Heart right ventricle (tissue), 16 donors: ENCODE data around the gene LRMDA. TPM values are rescaled to one million over a fixed set of nuclear protein-coding genes. Genes with fewer than 3 reads are reported as not detected.

Experiments
- ATAC-seq, 8 donors: fragments of 200-7000 bp; cut with Tn5 transposase; one replicate each; pipeline ENCODE4 v1.9.1; 2020; ENCODE audit warnings: mild to moderate bottlenecking in 8 of 8, moderate library complexity in 8 of 8, moderate number of reproducible peaks in 1 of 8
- DNase-seq, 2 donors: peaks; one replicate each; pipeline ENCODE4 v3.0.0-alpha.2; 2020
- H3K27ac ChIP-seq, 10 donors: fragments of 200-600 bp; sonication (generic) in 2 of 10; one replicate each; pipeline versions ENCODE4 v1.5.0 to v1.8.0; 2020 to 2022; ENCODE audit warnings: mild to moderate bottlenecking in 3 of 10
- H3K27me3 ChIP-seq, 7 donors: fragments of 200-600 bp; one replicate each; pipeline ENCODE4 v1.8.0; 2021 to 2022; ENCODE audit warnings: mild to moderate bottlenecking in 2 of 7
- H3K36me3 ChIP-seq, 9 donors: fragments of 200-600 bp; sonication (generic) in 1 of 9; one replicate each; pipeline versions ENCODE4 v1.5.0 to v1.8.0; 2020 to 2022; ENCODE audit warnings: mild to moderate bottlenecking in 2 of 9
- H3K4me1 ChIP-seq, 9 donors: fragments of 200-600 bp; sonication (generic) in 1 of 9; one replicate each; pipeline versions ENCODE4 v1.5.0 to v1.8.0; 2020 to 2022; ENCODE audit warnings: mild to moderate bottlenecking in 4 of 9
- H3K4me3 ChIP-seq, 10 donors: fragments of 200-600 bp; sonication (generic) in 2 of 10; one replicate each; pipeline versions ENCODE4 v1.5.0 to v1.8.0; 2020 to 2022; ENCODE audit warnings: mild to moderate bottlenecking in 7 of 10, moderate library complexity in 2 of 10
- H3K9me3 ChIP-seq, 11 donors: fragments of 200-600 bp in 10 of 11; sonication (generic) in 2 of 11; one replicate each; pipeline versions ENCODE4 v1.5.0 to v1.8.0; 2013 to 2022; ENCODE audit warnings: mild to moderate bottlenecking in 2 of 11, control low read depth in 1 of 11, moderate library complexity in 1 of 11
- WGBS, 2 donors: extraction: QIAGEN DNeasy Blood & Tissue Kit; methylation state at CpG; one replicate each; pipeline ENCODE4 v1.1.7; 2013; ENCODE audit warnings: inconsistent platforms in 1 of 2; 5-methylcytosine and 5-hydroxymethylcytosine counted together
- intact Hi-C, 10 donors: fragments of 100-400 bp; cut with DNase I; formaldehyde crosslinking; loops; one replicate each; pipeline versions ENCODE4 v1.11.1 to v1.14.2; 2022
- polyA plus RNA-seq, 2 donors: library from polyadenylated mRNA; stranded (reverse); fragments of 200-250 nt; gene quantifications; one replicate each; pipeline ENCODE4 v1.2.3, GENCODE V29; 2013
- total RNA-seq, 10 donors: library from RNA; stranded (reverse); fragmentation: NEBNext Ultra II Directional in 3 of 10; extraction: Animal tissue kit (Norgen Biotek cat#: 25700) in 3 of 10; gene quantifications; one replicate each; pipeline versions ENCODE4 v1.2.1 to v1.2.4, GENCODE V29; 2021 to 2023
- TF ChIP-seq, protein P1 (sequence below), 9 donors: fragments of 200-600 bp; sonication (generic) in 2 of 9; IDR thresholded peaks; one replicate each; pipeline versions ENCODE4 v1.5.0 to v1.8.0; 2021 to 2022; ENCODE audit warnings: antibody characterized with exemption in 9 of 9, mild to moderate bottlenecking in 5 of 9, moderate library complexity in 1 of 9
- donor health status: Arrhythmogenic right ventricular cardiomyopathy.
- donor health status: ischemic (EF 13 %, LVEDD 7.1; RV severe dilation, severe dysfunction).
- donor health status: healthy with polysubstance abuse.
- donor health status: DM: no; HTN: yes; CAD: no.
- donor health status: DM: no; HTN: no; CAD: no.
- donor health status: ischemic (EF 25% LVEDD 6.9; RV normal size, moderate dysfunction).
- donor health status: ischemic (EF 25% LVEDD 5.7; RV mildly dilated, moderate dysfunction).
- donor health status: healthy.
- donor health status: DM: yes; HTN: yes; CAD: no.
- donor health status: Ischemic cardiomyopathy.
- donor health status: ischemic (EF 35%, LVEDD 5.7; RV mildly dilated, moderate dysfunction).
- donor health status: nonischemic (EF 11% LVEDD 7.7; RV severe dilation, severe dysfunction).
- donor health status: DM: yes; HTN: yes; CAD: no.
- donor health status: PGD.
- donor health status: ischemic (EF 29% LVEDD 5.4; RV normal size, mild dysfunction).
- donor health status: nonischemic (EF 23%, LVEDD 6.1; RV moderate dilation, normal function).

The LRMDA gene
- total and polyA plus RNA-seq, 12 donors, result 4.0 to 59.8 (median 12.7) TPM

DNA sequence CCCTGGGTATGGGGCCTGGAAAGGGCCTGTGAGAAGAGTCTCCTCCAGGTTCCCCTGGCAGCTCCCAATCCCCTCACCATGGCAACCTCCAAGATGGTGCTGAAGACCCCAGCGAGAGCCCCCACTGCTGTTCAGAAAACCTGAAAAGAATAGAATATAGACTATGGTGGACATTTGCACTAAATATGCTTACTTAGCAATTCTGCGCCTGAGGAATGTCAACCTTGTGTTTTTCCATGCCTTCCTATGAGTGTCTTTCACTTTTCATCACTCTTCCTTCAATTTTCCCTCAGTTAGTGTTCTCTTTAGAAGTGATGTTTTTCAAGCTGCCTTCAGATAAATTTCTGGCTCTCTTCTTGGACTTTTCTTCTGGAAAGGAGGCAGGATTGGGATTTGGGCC, 589.2 kb downstream of the LRMDA start:
- Histone ChIP-seq H3K4me1 (no peaks in the 10 kb centered on the region), H3K36me3 (no peaks in the 10 kb centered on the region), H3K4me3 (no peak overlapping the region), H3K27ac (no peak overlapping the region), H3K9me3 (no peaks in the 10 kb centered on the region), H3K27me3 (no peaks in the 10 kb centered on the region)
- DNase-seq (no peak), ATAC-seq (no peak)
- 94 to 98% methylated on average over 2 of the region's 2 CpGs for WGBS, 2 donors
- intact Hi-C loops, result no loop called here
- TF ChIP-seq, protein P1, sequence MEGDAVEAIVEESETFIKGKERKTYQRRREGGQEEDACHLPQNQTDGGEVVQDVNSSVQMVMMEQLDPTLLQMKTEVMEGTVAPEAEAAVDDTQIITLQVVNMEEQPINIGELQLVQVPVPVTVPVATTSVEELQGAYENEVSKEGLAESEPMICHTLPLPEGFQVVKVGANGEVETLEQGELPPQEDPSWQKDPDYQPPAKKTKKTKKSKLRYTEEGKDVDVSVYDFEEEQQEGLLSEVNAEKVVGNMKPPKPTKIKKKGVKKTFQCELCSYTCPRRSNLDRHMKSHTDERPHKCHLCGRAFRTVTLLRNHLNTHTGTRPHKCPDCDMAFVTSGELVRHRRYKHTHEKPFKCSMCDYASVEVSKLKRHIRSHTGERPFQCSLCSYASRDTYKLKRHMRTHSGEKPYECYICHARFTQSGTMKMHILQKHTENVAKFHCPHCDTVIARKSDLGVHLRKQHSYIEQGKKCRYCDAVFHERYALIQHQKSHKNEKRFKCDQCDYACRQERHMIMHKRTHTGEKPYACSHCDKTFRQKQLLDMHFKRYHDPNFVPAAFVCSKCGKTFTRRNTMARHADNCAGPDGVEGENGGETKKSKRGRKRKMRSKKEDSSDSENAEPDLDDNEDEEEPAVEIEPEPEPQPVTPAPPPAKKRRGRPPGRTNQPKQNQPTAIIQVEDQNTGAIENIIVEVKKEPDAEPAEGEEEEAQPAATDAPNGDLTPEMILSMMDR (IDR thresholded peaks at IDR 0.05), result no peak

DNA sequence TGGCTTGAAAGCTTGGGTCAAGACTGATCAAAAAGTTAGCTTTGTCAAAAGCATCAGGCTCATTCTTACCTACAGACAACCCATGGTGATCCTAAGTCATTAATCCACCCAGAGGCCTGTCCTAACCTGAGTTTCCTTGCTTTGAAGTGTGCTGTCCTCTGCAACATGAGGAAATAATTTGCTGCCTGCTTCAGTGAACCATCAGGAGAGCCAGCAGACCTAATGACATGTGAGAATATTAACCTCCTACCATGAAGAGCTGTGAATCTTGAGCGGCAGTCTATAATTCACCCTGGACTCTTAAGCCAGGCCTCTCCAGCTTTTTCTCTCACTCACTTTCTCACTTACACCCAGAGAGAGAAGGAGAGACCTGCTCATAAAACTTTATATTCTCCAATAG, 590.0 kb downstream of the LRMDA start:
- Histone ChIP-seq H3K27ac (no peak overlapping the region), H3K36me3 (no peaks in the 10 kb centered on the region), H3K27me3 (no peaks in the 10 kb centered on the region), H3K4me1 (no peaks in the 10 kb centered on the region), H3K4me3 (no peak overlapping the region), H3K9me3 (no peaks in the 10 kb centered on the region)
- TF ChIP-seq, protein P1 (IDR thresholded peaks at IDR 0.05), result no peak
- DNase-seq, result no peak
- intact Hi-C loops, result no loop called here
- ATAC-seq, result no peak
- WGBS, 2 donors, result 91 to 100% methylated on average over 1 of the region's 1 CpG

GRCh38 chr10:76022366-76022765, 590.9 kb downstream of the LRMDA start:
- Histone ChIP-seq H3K4me3 (no peak overlapping the region), H3K27ac (no peak overlapping the region), H3K9me3 (no peaks in the 10 kb centered on the region), H3K27me3 (no peaks in the 10 kb centered on the region), H3K36me3 (no peaks in the 10 kb centered on the region), H3K4me1 (no peaks in the 10 kb centered on the region)
- TF ChIP-seq, protein P1 (IDR thresholded peaks at IDR 0.05), result no peak
- ATAC-seq (no peak), DNase-seq (no peak)
- intact Hi-C loops, result no loop called here
- WGBS, 2 donors, result 83 to 84% methylated on average over 2 of the region's 2 CpGs

DNA sequence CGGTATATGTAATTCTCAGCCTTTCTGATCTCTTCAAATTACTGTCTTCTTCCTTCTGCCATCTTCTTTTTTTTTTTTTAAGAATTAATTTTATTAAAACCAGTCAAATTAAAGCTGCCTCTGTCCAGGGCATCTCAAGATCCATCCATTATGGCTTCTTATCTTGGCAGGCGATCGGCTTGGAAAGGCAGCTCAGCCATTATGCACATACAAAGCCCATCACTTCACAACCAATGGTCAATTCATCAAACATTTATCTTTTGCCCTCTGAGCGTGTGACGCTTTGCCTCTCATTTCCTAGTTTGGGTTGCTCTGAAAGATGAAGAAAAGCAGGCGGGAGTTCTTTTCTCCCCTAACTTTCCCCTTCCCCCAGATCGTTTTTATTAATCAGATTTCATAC, 591.6 kb downstream of the LRMDA start:
- no peak overlapping the region for H3K27ac ChIP-seq
- H3K4me1 ChIP-seq, result no peaks in the 10 kb centered on the region
- intact Hi-C loops, result no loop called here
- no peaks in the 10 kb centered on the region for H3K27me3 ChIP-seq
- 86% methylated on average over 7 of the region's 7 CpGs for WGBS, 2 donors
- DNase-seq (no peak), ATAC-seq (no peak)
- no peaks in the 10 kb centered on the region for H3K9me3 ChIP-seq
- TF ChIP-seq, protein P1 (IDR thresholded peaks at IDR 0.05), result no peak
- H3K36me3 ChIP-seq, result no peaks in the 10 kb centered on the region
- no peak overlapping the region for H3K4me3 ChIP-seq
